MV-4-11 (cell line): ENCODE results near the gene CNTNAP2.

Experiments used
- DNase-seq: peaks from one replicate; lab custom pipeline; 2025; lab: John Stamatoyannopoulos, UW

Gene CNTNAP2

DNA sequence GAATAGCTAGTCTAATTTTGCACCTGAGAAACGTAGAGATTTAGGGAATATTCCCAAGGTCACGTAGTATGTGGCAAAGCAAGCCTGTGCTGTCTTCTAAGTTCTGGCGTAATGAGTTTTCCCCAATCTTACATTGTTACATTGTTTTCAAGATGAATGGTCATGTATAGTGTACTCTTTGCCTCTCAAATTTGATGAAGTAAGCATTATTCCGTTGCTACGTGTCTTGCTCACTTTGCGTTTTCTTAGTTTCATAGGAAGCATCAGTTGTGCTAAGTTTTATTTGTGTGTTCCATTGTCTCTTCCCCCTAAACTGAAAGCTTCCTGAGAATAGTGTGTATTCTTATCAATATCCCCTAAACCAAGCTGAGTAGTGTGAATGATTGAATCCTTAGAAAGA, 1836.3 kb downstream of the CNTNAP2 start:
- DNase-seq, result no peak

DNA sequence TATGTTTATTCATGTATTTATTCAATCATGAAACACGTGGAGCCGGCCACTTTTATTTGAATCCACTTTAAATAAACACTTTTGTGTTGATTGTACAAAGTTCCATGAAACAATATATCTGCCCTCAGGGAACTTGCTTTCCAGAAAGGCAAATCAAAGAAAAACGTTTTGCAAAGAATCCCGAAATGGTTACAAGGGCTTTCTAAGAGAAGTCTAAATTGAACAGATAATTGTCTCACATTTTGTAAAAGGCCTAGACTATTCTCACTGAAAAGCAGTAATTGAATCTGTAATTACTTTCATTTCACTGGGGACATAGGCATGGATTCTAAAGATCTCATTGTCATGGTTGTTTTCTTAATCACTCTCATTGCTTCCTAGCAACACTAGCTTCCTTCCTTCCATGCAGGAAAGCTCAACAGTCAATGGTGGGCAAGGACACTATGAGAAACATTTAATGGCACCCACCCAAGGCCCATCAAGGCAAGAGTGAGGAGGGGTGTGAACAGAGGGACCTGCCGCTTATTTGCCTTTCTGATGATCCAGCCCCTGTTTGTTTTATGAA, 1851.5 kb downstream of the CNTNAP2 start:
- no peak for DNase-seq

DNA sequence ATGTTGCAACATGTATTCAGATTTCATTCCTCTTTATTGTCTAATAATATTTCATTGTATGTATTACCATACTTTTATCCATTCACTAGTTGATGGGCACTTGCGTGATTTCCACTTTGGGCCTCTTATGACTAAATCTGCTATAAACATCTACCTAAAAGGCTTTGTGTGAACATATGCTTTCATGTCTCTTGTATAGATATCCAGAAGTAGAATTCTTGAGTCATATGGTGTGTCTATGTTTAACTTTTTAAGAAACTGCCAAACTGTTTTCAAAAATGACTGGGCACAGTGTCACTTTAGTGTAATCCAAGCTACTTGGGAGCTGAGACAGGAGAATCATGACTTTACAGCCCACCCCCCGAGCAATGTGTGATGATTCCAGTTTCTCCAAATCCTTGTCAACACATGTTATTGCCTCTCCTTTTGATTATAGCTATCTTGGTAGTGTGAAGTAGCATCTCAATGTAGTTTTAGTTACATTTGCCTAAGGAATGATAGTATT, 1855.1 kb downstream of the CNTNAP2 start:
- DNase-seq, result no peak

DNA sequence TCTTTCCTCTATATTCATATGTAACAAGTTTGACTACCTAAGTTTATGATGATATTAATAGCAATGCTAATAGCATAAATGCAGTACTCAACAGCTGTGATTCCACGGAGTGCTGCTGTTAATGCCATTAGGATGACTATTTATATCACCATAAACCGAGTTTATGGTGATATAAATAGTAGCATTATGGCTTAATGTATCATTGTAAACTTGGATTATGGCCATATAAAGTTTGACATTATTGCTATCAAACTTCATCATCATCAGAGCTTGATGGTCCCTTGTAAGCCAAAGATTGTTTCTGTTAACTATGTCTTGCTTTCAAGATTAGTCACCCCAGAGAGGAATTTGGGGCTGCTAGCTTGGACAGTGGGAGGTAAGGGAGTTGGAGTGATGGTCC, 1861.6 kb downstream of the CNTNAP2 start:
- no peak for DNase-seq

DNA sequence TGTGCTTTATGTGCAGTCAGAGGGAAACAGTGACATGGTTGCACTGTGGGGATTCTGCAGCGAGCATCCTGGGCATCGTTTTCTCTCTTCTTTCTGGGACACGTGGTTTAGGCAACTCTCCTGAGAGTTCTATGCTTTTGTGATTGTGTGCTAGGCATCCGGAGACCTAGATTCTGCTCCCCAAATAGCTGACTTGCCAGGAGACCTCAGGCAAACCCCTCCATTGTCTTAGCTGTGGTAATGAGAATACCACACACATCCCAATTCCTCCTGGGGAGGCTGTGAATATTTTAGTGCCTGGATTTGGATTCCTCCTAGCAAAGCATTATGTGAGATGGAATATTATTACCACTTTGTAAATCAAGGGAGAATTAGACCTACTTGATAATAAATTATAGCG, 1862.0 kb downstream of the CNTNAP2 start:
- no peak for DNase-seq

DNA sequence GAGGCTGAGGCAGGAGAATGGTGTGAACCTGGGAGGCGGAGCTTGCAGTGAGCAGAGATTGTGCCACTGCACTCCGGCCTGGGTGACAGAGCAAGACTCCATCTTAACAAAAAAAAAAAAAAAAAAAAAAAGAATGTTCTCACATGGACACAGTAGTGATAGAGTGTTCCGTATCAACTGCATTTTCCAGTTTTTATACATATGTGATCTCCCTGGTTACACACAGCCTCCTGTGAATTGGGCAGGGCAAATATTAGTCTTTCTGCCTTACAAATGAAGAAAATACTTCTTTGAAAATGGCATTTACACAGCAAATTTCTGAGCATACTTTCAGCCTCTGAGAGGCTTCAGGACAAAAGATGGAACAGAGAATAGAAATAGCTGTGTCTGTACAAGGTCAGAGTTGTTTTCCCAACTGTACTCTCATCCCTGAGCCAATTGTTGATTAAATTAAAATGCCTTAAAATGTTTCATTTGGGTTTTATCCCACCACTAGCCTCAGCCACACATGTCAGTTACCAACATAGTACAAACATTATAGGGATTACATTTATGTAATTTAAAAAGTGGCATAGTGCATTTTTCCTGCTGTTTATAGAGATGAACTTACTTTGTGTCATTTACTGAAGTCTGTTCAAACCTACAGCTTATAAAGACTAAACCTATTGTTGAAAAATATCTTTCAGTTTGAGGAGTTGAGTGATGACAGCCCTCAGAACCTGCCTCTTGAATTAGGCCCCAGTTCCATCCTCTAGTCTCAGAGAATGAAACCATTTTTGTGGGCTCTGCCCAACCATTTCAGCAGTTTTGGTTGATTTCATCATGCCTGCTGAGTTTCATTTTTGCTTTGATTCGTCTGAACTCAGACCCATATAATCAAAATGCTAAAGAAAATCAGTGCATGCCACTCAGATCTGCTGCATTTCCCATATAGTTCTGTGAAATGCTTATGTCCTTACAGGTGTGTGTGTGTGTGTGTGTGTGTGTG, 1864.5 kb downstream of the CNTNAP2 start:
- peak; percentile 46 for DNase-seq

DNA sequence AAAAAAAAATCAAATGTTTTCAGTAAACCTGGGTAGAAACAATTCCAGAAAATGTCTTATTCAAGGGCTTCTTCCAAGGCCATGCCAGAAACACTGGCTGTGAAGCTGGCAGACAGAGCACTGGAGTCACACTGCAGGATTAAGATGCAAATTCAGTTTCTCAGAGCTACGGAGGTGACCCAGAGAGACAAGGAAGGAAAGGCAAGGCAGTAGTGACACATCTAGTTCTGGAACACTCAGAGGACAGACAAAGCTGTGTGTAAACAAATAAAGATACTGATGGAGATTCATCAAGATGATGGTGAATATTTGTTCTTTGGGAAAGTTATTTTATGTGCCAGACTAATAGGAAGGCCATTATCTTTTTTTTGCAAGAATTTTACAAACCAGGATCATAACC, 1865.7 kb downstream of the CNTNAP2 start:
- DNase-seq, result no peak

DNA sequence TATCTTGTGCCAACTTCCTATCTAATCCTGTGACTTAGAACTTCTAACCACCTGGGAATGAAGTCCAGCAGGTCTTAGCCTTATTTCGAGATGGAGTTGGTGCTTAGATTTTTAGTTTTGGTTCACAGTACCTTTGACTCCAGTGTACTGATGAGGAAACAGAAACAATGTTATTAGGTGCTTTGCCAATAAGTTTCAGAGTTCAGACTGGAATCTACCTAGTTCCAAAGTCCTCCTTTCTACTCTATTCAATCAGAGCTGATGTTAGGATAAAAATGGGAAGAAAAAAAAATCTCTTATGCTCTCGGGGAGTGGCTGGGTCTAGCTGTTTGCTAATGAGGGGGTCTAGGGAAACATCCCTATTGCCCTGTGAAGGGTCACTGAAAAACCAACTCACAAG, 1867.7 kb downstream of the CNTNAP2 start:
- DNase-seq, result no peak

DNA sequence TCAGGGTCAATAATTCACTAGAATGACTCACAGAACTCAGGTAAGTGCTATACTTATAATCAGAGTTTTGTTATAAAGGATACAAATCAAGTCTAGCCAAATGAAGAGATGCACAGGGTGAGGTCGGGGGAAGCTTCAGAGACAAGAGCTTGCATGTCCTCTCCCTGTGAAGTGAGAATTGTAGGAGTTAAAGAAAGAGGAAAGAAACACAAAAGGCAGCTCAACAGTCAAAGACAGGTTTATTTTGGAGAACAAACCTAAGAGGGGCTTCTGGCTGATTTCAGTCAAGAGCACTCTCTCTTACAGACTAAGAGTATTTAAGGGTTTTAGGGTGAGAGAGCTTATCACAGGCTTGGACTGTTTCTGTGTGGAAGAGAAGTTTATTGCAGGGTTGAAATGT, 1873.5 kb downstream of the CNTNAP2 start:
- no peak for DNase-seq

DNA sequence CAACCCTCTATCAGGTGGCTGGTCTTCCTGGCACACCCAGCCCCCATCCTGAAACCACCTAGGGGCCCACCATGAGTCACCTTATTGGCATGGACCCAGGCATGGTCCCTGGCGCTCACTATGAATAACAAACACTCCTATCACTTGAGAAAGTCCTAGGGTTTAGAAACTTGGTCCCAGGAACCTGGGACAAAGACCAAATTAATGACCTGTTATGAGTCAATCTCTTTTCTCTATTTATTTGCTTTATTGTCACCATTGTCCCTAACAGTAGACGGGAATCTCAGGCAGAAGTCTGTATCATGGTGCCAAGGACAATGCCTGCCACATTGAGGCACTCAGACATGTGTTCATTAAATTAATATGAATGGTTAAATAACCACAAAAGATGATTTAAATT, 1874.3 kb downstream of the CNTNAP2 start:
- DNase-seq, result no peak

DNA sequence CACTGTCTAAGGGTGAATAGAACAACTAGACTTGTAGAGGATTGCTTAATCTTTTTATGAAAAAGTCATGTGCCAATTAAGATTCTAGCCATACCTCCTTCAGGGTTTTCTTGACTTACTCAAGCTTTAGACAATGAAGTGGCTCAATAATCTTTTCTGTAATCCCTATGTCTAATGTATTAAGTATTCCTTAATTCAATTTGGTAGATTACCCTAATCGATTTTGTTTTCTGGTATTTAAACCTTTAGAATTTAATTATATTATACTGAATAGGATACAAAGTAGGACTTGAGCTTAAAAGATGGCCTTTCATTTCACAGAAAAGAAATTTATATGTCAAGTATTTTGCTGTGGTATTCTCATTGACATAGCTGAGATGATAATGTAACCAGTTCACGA, 1876.1 kb downstream of the CNTNAP2 start:
- no peak for DNase-seq

DNA sequence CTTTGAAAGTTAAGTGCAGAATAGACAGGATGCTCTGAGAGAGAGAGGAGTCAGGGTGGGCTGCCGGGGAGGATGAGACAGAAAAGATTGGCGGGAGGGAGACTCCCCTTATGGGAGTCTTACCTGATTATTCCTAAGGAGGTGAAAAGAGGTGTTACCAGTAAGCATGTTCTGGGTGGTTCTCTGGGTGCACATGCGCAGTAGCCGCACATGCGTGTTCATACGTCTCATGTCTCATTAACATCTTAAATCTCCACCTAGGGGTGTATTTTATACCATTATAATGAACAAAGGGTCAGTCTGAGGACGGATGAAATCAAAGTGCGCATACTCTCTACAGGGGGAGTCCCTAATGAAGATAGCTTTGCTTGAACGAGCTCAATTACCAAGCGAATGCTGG, 1881.0 kb downstream of the CNTNAP2 start:
- no peak for DNase-seq

DNA sequence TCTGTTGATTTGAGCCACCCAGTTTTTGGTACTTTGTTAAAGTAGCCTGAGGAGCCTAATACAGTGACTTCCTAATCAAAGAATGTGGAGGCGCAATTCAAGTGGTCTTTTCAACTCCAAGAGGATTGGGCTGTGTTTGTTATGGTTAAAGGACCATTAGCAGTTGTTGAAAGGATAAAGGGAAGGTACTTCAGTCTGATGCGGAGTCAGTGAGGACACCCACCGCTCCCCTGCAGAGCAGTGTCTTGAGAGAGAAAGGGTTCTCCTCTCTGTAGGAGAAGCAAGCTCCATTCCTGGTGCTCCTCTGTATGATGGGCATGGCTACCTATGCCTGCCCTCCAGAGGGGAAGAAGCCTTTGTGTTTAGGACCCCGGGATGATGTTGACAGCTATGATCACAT, 1883.4 kb downstream of the CNTNAP2 start:
- no peak for DNase-seq

DNA sequence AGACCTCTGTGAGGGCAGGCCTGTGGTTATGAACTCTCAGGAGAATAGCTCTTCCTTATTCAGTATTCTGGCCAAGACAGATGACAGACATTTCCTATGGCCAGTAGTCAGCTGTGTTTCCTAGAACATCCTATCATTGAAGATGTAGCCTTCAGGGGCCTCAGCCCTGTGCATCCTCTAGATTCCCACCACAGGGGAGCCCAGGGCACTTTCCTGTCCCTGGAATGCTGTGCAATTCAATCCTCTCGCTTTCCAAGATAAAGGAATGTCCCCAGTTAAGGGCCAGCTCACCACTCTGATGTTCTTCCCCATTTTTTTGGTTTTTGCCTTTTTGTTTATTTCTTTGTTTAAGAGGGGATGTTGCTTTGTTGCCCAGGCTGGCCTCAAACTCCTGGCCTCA, 1895.2 kb downstream of the CNTNAP2 start:
- no peak for DNase-seq

DNA sequence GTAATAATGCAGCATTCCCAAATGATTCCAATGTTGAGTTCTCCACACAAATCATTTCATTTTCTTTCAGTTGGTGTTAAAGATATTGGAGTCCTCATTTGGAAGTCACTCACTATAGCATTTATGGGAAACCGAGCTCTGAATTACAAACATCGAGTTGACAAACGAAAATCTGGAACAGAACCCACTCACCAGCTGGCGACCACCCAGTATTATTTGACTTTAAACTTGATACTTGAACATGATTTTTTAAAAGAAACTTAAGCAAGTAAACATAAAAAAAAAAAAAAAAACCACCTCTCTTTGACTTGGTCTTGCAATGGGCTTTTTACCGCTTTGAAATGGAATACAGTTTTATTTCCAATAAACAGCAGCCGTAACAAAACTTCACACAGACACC, 1897.4 kb downstream of the CNTNAP2 start:
- no peak for DNase-seq

DNA sequence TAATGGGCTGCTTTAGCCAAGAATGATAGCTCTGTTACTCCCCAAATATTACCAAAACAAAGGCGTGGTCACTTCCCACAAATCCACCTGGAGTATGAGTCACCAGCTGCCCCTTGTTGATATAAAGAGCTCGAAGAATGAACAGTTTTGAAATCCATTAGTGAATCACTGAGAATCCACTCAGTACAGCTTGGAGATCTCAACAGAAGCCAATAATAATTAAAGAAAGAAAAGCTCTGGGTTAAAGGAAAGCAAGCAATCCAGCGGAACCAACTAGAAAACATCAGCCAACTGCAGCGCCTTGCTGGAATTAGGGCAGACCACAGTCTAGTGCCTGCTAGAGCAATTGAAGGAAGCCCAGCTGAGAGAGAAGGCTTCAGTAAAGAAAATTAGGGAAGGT, 1897.9 kb downstream of the CNTNAP2 start:
- no peak for DNase-seq

DNA sequence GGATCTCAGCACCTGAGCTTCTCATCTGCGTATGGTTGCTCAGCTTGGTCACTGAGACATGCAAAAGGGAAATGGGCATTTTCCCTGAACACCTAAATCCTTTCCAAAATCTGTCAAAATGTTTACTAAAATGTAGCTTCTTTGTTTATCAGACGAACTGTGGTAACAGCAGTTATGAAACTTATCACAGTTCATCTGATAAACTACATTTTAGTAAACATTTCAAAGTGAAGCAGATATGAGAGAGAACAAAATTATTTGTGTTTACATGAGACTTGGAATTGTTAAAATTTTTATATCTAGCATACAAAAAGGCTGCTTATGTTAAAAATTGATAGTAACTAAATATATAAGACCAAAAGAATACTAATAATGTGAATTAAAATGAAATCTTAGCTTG, 1900.5 kb downstream of the CNTNAP2 start:
- DNase-seq, result no peak

DNA sequence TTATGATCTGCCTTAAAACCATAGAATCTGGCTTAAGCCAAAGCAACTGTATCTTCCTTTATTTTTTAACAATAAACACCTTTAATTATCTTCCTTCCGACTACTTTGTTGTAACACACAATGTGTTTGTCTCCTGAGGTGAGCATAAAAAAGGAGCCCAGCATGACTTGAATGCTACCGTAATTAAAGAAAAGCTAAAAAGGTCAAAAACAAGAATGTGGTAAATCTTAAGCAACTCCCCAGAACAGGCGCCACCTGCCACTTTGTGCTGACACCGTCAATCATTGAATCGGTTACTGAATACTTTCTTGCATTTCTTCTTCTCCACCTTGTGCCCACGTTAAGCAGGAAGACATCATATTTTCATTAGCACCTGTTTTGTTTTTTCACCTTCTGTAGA, 1904.1 kb downstream of the CNTNAP2 start:
- no peak for DNase-seq

DNA sequence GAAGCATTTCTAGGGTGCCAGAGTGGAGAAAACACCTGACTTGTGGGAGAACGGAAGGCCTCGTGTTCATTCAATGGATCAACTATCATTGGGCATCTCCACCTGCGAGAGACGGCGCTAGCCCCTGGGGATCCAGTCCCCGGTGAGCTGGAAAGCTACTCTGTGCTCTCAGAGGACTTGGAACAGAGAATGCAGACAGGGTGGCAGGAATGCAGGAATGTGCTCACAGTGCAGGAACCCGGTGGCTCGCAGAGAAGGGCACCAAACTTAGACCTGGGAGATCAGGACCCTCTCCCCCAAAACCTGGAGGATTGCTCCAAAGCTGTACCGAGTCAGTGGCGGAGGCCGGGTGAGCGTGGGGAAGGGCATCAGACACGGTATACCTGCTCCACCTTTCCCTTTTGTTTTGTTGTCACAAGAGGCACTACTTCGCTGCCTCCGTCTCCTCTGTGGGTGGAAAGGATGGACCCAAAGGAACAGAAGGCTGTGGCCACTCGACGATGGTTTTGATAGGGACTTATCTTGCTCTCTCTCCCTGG, 1905.0 kb downstream of the CNTNAP2 start:
- no peak for DNase-seq

DNA sequence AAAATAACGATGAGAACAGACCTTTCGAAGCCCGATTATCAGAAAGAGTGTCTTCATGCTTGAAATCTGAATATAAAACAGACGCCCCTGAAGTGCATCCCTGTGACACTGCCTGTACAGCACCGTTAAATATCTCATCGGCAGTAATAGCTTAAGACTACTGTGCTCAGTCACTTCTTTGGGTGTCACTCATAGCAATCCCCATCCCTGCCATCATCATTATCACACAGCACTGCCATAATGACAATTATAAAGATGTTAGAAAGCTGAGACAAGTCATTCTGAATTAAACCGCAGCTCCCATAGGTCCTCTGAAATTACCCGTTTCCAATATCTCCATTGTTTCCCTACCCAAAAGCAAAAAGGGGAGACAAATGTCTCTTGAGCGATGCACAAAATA, 1906.2 kb downstream of the CNTNAP2 start:
- DNase-seq, result no peak

DNA sequence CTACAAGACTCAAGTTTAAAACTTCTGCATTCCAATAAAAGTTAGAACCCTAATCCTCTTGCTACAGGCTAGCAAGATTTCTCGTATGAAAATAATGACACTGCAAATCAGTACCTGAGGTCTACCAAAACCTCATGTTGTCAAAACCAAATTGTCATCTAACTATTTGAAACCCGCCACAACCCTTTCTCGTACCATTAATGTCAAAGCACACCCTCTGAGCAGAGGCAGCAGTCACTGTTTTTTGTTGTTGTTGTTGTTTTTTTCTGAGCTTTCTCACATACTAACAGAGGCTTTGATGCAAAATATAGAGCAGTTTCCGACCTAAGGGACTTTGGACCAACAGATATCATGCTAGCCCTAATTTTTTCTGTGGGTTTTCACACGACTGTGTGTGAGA, 1910.1 kb downstream of the CNTNAP2 start:
- no peak for DNase-seq

DNA sequence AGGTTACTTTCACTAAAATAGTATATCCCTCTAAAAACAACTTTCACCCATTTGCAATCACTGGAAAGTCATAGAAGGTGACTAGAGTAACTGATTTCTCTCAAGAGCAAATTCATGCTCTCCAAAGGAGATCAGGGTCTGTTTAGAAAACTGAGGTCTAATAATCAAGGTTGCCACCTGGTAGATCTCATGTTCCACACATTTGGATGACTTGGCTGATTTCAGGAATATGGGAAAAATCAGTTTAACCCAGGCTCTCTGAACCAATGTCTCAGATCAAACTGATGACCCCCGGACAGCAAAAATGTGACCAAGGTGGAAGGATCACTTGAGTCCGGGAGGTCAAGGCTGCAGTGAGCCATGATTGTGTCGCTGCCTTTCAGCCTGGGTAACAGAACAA, 1911.6 kb downstream of the CNTNAP2 start:
- no peak for DNase-seq

DNA sequence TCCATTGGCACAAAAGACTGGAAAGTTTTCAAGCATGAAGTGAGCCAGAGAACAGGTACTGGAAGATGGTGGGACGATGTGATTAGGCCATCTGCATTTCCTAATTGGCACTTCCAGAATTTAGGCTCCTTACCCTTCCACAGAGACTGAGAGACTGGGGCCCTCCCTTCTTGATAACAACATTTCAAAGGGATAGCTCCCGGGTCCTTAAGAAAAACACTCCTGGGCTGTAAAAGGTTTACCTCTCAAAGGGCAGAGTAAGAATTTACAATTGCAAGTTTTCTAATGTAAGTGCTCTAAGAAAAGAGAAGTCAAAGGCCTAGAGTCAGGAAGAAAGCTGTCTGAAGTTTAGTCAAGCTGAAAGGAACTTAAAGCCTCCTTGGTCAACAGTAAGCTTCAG, 1914.4 kb downstream of the CNTNAP2 start:
- DNase-seq, result peak; percentile 17
